ENCODE results near the gene CCDC81.
"Not testable (repeated sequence)": the region's sequence is repeated elsewhere in the genome, so short reads cannot be mapped to it uniquely, and the experiment has no call there.

The CCDC81 gene

DNA sequence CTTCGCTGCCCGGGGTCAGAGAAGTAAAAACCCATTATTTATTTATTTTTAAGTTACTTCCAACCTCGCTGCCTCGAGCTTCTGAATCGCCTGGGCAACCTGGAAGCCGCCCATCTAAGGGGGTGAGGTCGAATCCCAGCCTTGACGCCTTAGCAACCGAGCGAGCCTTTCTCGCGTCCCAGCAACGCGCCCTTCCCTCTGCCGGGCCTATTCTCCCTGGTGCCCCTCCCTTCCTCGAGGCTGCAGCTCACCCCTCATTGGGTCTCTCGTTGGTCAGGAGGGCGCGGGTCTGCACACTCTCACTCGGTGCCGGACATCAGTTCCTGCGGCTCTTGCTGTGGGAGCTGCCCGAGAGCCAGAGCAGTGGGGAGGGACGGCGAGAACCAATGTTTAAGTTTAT is at the start of gene CCDC81:
CCDC81 (plus strand) TSS at position 302 of the 400 bp plus-strand sequence. CDS start 277 bp downstream, outside the sequence.
- in situ Hi-C loops (cut with MboI; ENCODE audit: low sequenced_read_pairs): no loop called here

GRCh38 chr11:86335131-86335767 is 39.4 kb upstream of the CCDC81 start:
- in situ Hi-C loops (cut with MboI; ENCODE audit: low sequenced_read_pairs): no loop called here

DNA sequence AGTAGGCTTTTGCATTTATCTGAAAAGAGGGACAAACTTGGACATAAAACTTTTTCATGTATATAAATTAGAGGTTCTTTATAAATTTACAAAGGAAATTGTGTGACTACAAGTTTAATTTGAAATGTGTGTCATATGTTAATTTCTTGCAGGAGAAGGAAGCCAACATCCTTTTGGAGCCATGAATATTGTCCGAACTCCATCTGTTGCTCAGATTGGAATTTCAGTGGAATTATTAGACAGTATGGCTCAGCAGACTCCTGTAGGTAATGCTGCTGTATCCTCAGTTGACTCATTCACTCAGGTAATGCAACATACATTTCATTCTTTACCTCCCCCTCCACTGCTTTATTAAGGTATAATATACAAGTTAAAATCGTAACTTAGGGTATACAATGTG is 37.5 kb upstream of the CCDC81 start:
- in situ Hi-C loops (cut with MboI; ENCODE audit: low sequenced_read_pairs): no loop called here

DNA sequence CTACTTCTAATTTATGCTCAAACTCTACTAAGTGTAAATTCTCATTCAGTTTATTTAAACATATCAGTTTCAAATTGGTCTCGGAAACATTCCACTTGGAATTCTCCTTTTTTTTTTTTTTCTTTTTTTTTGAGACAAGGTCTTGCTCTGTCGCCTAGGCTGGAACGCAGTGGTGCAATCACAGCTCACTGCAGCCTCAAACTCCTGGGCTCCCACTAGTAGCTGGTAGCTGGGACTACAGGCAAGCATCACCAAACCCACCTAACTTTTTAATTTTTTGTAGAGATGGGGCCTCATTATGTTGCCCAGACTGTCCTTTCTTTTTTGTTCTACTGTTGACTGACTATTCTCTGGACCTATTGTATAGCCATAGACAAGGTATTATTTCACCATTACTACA is 33.3 kb upstream of the CCDC81 start:
- in situ Hi-C loops (cut with MboI; ENCODE audit: low sequenced_read_pairs): no loop called here

DNA sequence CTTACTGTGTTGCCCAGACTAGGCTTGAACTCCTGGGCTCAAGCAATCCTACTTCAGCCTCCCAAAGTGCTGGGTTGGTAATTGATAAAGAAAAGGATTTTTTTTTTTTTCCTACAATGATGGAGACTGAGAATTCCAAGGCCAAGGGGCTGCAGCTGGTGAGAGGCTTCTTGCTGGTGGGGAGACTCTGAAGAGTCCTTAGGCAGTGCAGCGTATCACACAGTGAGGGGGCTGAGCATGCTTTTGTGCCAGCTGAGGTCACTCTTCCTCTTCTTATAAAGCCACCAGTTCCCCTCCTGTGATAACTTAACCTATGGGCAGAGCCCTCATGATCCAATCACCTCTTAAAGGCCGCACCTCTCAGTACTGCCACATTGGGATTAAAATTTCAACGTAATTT is 28.2 kb upstream of the CCDC81 start:
- in situ Hi-C loops (cut with MboI; ENCODE audit: low sequenced_read_pairs): no loop called here

GRCh38 chr11:86355256-86355655 is 19.4 kb upstream of the CCDC81 start:
- in situ Hi-C loops (cut with MboI; ENCODE audit: low sequenced_read_pairs): no loop called here

GRCh38 chr11:86357412-86357811 is 17.3 kb upstream of the CCDC81 start:
- in situ Hi-C loops (cut with MboI; ENCODE audit: low sequenced_read_pairs): not testable (repeated sequence)

GRCh38 chr11:86358720-86359119 is 16.0 kb upstream of the CCDC81 start:
- in situ Hi-C loops (cut with MboI; ENCODE audit: low sequenced_read_pairs): no loop called here

DNA sequence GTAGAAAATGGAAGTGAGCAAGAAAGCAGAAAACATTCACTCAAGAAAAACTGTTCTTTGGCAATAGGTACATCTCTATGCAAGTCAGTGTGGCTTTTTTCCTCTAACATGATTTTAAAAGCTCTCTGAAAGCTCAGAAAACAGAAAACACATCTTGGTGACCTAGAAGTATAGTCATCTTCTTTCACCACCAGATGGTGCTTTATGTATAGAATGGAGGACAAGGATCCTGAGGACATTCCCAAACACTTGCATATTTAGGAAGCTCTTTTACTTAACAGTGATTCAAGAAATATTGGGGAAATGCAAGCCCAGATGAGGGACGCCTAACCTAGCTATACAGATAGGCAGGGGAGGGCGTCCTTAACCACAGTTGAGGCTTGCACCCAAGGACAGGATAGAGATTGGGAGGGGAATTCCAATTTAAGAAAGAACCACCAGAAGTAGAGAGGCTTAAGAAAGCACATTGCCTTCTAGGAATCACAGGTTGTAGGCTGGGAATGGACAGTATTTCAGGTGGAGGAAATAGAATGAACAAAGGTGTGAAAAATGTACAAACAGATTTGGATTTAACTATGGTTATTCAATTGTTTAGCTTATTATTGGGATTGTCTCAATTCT is 13.8 kb upstream of the CCDC81 start:
- in situ Hi-C loops (cut with MboI; ENCODE audit: low sequenced_read_pairs): no loop called here

GRCh38 chr11:86363424-86363823 is 11.3 kb upstream of the CCDC81 start:
- in situ Hi-C loops (cut with MboI; ENCODE audit: low sequenced_read_pairs): no loop called here

DNA sequence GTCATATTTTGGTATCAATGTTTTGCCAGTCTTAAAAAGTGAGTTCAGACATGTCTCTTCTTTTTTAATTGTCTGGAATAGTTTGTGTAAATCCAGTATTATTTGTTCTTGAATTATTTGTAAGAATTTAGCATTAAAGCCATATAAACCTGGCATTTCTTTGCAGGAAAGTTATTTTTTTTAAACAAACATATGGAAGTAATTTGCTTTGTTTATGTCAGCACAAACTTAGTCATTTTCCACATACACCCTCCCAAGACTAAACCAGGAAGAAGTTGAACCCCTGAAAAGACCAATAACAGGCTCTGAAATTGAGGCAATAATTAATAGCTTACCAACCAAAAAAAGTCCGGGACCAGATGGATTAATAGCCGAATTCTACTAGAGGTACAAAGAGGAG is 9.1 kb upstream of the CCDC81 start:
- in situ Hi-C loops (cut with MboI; ENCODE audit: low sequenced_read_pairs): no loop called here

DNA sequence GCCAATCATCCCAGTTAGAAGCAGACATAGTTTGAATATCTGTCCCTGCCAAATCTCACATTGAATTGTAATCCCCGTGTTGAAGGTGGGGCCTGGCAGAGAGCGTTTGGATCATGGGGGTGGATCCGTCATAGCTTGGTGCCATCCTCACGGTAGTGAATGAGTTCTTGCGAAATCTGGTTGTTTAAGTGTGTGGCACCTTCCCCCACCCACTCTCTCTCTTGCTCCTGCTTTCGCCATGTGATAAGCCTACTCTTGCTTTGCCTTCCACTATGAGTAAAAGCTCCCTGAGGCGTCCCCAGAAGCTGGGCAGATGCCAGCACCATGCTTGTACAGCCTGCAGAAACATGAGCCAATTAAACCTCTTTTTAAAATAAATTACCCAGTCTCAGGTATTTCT is 5.0 kb upstream of the CCDC81 start:
- in situ Hi-C loops (cut with MboI; ENCODE audit: low sequenced_read_pairs): no loop called here

GRCh38 chr11:86370171-86370570 is 4.5 kb upstream of the CCDC81 start:
- in situ Hi-C loops (cut with MboI; ENCODE audit: low sequenced_read_pairs): no loop called here

- in situ Hi-C loops (cut with MboI; ENCODE audit: low sequenced_read_pairs): no loop called here
Measured at GRCh38 chr11:86370922-86371594, 3.6 kb upstream of the CCDC81 start.

GRCh38 chr11:86372041-86372440 is 2.6 kb upstream of the CCDC81 start:
- in situ Hi-C loops (cut with MboI; ENCODE audit: low sequenced_read_pairs): no loop called here

DNA sequence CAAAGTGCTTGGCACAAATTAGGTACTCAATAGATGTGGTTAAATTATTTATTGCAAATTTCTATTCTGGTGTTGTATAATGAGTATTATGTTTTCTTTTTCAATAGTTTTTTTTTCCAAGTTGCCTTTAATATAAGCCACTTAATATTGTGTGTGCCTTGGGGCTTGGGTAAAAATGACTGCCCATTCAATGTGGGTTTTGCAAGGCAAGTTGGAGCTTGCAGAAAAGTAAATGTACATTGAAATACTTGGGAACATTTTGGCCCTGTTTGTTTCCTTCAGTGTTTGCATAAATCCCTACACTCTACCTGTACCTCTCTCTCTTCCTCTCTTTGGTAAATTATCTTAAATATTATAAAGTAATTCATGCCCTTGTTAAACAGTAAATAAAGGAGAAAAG is 2.1 kb upstream of the CCDC81 start:
- in situ Hi-C loops (cut with MboI; ENCODE audit: low sequenced_read_pairs): no loop called here

GRCh38 chr11:86374069-86374468 is 618 bp upstream of the CCDC81 start:
- in situ Hi-C loops (cut with MboI; ENCODE audit: low sequenced_read_pairs): no loop called here

GRCh38 chr11:86377972-86378371 is 3.3 kb downstream of the CCDC81 start:
- in situ Hi-C loops (cut with MboI; ENCODE audit: low sequenced_read_pairs): no loop called here

DNA sequence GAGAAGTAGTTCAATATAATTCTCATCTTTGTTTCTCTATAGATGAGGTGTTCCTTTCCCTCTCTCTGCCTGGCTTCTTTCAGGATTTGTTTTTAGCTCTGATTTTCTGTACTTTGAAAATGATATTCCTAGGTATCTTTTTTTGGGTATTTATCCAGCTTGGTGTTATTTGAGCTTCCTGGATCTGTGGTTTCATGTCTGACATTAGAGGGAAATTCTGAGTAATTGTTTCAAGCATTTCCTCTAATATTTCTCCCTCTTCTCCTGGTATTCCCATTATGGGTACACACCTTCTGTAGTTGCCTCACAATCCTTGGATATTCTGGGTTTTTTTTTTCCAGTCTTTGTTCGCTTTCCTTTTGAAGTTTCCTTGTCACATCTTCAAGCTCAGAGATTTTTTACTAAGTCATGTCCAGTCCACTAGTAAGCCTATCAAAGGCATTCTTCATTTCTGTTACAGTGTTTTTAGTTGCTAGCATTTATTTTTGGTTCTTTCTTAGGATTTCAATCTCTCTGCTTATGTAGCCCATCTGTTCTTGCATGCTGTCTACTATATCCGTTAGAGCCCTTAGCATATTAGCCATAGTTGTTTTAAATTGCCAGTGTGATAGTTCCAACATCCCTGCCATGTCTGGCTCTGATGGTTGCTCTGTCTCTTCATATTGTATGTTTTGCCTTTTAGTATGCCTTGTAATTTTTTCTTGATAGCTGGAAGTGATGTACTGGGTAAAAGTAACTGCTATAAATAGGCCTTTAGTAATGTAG is 5.8 kb downstream of the CCDC81 start:
- in situ Hi-C loops (cut with MboI; ENCODE audit: low sequenced_read_pairs): no loop called here

GRCh38 chr11:86383041-86383955 is 8.6 kb downstream of the CCDC81 start:
- in situ Hi-C loops (cut with MboI; ENCODE audit: low sequenced_read_pairs): no loop called here

GRCh38 chr11:86386283-86386682 is 11.6 kb downstream of the CCDC81 start:
- in situ Hi-C loops (cut with MboI; ENCODE audit: low sequenced_read_pairs): no loop called here
